SU-DHL-6 (cell line): ENCODE results near the gene MARCHF10.

Source experiments
- H2AFZ ChIP-seq: fragments of 200-600 bp; sonication (generic); 2 replicates; pipeline ENCODE4 v1.6.1; 2014; ENCODE audit warnings: low read depth, mild to moderate bottlenecking, moderate library complexity, mixed read lengths, antibody characterized with exemption, low read length; ENCODE audit not compliant: severe bottlenecking
- H3F3A ChIP-seq: fragments of 200-600 bp; shearing (Covaris generic); 2 replicates; pipeline ENCODE4 v1.6.0; 2016; ENCODE audit warnings: antibody characterized with exemption, mild to moderate bottlenecking; ENCODE audit not compliant: insufficient read depth
- H3K27ac ChIP-seq: fragments of 200-600 bp; sonication (generic); 2 replicates; pipeline ENCODE4 v1.5.1; 2016; ENCODE audit warnings: low read depth, mild to moderate bottlenecking, low read length, moderate library complexity, mixed read lengths
- H3K27me3 ChIP-seq: fragments of 200-600 bp; sonication (generic), shearing (Covaris generic); 2 replicates; pipeline ENCODE4 v1.6.0; 2014; ENCODE audit warnings: mild to moderate bottlenecking, low read length
- H3K36me3 ChIP-seq: fragments of 200-600 bp; sonication (generic); 2 replicates; pipeline ENCODE4 v1.6.1; 2014; ENCODE audit warnings: mild to moderate bottlenecking, low read length, mixed read lengths
- H3K4me2 ChIP-seq: fragments of 300-600, 200-600 bp; shearing (Covaris generic), sonication (generic); 2 replicates; pipeline ENCODE4 v1.6.0; 2014; ENCODE audit warnings: low read length, low read depth, mild to moderate bottlenecking; ENCODE audit not compliant: poor library complexity, severe bottlenecking
- H3K4me3 ChIP-seq: fragments of 200-600 bp; sonication (generic); 2 replicates; pipeline ENCODE4 v1.5.1; 2014; ENCODE audit warnings: antibody characterized with exemption, low read length, mild to moderate bottlenecking, mixed read lengths; ENCODE audit not compliant: insufficient read depth, poor library complexity, severe bottlenecking
- H3K79me2 ChIP-seq: fragments of 200-600 bp; sonication (generic); 2 replicates; pipeline ENCODE4 v1.6.1; 2014; ENCODE audit warnings: mild to moderate bottlenecking, low read length, moderate library complexity; ENCODE audit not compliant: insufficient read depth
- H3K9ac ChIP-seq: fragments of 200-600 bp; sonication (generic); 2 replicates; pipeline ENCODE4 v1.7.0; 2014; ENCODE audit warnings: mild to moderate bottlenecking, low read length
- H3K9me2 ChIP-seq: fragments of 200-600 bp; sonication (generic); replicated peaks from 2 replicates; pipeline ENCODE4 v1.6.1; 2014; ENCODE audit warnings: low read length; ENCODE audit not compliant: insufficient read depth
- H3K9me3 ChIP-seq: fragments of 200-600 bp; sonication (generic); 2 replicates; pipeline ENCODE4 v1.6.1; 2014; ENCODE audit warnings: low read length, mixed read lengths; ENCODE audit not compliant: insufficient read depth
- H4K20me1 ChIP-seq: fragments of 200-600 bp; sonication (generic); 2 replicates; pipeline ENCODE4 v1.6.1; 2014; ENCODE audit warnings: low read depth, mild to moderate bottlenecking, antibody characterized with exemption, low read length, moderate library complexity, mixed read lengths
- EZH2phosphoT487 ChIP-seq: fragments of 200-600 bp; sonication (generic), shearing (Covaris generic); conservative IDR thresholded peaks from 2 replicates; pipeline ENCODE4 v1.6.1; 2018; ENCODE audit warnings: mild to moderate bottlenecking, antibody characterized with exemption, low read length, moderate library complexity, mixed read lengths
- TF ChIP-seq, protein P1 (sequence below): fragments of 200-600 bp; sonication (generic); IDR thresholded peaks from one replicate; pipeline ENCODE4 v1.5.1; 2017; ENCODE audit warnings: antibody characterized with exemption, mild to moderate bottlenecking, low read length, moderate library complexity; ENCODE audit not compliant: insufficient read depth, poor library complexity, severe bottlenecking

The MARCHF10 gene

DNA sequence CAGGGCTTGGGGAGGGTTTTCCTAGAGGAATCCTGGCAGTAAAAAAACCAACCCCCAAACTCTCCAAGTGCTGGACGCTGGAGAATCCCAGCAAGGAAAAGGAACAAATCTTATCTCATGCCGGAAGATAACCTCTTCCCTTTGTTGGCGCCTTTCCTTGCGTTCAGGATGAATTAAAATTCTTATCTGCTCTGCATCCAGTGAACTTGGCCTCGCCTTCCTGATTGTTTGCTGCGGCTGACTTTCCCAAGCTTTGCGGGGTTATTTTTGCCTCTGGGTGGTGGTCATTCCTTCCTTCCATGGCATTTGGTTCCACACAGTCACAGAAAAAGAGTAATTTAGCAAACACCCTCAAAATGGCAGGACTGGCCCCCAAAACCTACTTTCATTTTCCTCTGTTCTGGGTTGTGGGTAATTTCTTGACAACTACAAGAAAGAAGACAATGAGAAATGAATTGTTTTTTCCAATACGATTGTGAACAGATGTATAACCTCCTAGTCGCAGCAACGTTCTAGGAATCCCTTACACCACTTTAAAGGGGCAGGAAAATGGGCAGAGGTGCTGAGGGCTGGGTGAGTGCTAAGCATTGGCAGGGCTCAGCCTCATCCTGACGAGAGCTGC lies 102.8 kb downstream of the MARCHF10 start:
- TF ChIP-seq EZH2phosphoT487 = no peak
- TF ChIP-seq, protein P1, sequence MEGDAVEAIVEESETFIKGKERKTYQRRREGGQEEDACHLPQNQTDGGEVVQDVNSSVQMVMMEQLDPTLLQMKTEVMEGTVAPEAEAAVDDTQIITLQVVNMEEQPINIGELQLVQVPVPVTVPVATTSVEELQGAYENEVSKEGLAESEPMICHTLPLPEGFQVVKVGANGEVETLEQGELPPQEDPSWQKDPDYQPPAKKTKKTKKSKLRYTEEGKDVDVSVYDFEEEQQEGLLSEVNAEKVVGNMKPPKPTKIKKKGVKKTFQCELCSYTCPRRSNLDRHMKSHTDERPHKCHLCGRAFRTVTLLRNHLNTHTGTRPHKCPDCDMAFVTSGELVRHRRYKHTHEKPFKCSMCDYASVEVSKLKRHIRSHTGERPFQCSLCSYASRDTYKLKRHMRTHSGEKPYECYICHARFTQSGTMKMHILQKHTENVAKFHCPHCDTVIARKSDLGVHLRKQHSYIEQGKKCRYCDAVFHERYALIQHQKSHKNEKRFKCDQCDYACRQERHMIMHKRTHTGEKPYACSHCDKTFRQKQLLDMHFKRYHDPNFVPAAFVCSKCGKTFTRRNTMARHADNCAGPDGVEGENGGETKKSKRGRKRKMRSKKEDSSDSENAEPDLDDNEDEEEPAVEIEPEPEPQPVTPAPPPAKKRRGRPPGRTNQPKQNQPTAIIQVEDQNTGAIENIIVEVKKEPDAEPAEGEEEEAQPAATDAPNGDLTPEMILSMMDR = no peak
- no peaks in the 10 kb centered on the region for H3K9me2 ChIP-seq
- H3K4me2 ChIP-seq = no peak overlapping the region
- no peaks in the 10 kb centered on the region for H3F3A ChIP-seq
- H3K4me3 ChIP-seq = no peak overlapping the region
- no peaks in the 10 kb centered on the region for H3K27me3 ChIP-seq
- H3K36me3 ChIP-seq = no peaks in the 10 kb centered on the region
- no peak overlapping the region for H3K9ac ChIP-seq
- H3K27ac ChIP-seq = no peak overlapping the region
- no peak overlapping the region for H2AFZ ChIP-seq
- H4K20me1 ChIP-seq = no peaks in the 10 kb centered on the region
- H3K79me2 ChIP-seq = no peaks in the 10 kb centered on the region
- no peaks in the 10 kb centered on the region for H3K9me3 ChIP-seq

- Histone ChIP-seq H4K20me1 (no peaks in the 10 kb centered on the region), H3K9me2 (no peaks in the 10 kb centered on the region), H3K36me3 (no peaks in the 10 kb centered on the region), H3K27ac (no peak overlapping the region), H3K4me3 (no peak overlapping the region), H3F3A (no peaks in the 10 kb centered on the region), H3K27me3 (no peaks in the 10 kb centered on the region), H3K9ac (no peak overlapping the region), H3K79me2 (no peaks in the 10 kb centered on the region), H2AFZ (no peak overlapping the region), H3K9me3 (no peaks in the 10 kb centered on the region), H3K4me2 (peak overlapping the region; percentile 17)
- no peak for TF ChIP-seq EZH2phosphoT487
- TF ChIP-seq, protein P1 = no peak
Observed at GRCh38 chr17:62704381-62704971, 103.6 kb downstream of the MARCHF10 start.

DNA sequence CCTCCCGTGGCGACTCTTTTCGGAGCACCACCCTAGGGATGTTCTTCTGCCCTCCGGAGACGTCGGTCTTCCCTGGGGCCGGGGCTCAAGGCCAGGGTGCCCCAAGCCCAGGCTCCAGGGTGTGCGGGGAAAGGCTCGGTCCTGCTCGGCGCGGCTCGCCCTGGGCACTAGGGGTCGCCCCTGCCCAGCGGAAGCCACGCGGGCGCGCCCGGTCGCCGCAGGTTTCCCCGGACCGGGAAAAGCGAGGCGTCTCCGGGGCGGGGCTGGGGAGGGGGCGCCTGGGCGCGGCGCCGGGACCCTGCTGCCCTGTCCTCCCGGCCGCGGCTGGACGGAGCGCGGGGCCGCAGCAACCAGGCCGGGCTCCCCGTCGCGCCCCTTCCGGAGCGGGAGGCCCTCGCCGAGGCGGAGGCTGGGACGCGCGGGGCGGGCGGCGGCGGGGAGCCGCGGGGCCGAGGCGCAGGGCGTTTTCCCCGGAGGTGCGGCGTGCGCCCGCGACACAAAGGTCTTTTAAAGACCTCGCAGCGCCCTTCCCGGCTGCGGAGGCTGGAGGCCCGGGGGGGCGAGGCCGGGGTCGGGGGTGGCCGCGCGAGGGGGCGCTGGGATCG lies 104.2 kb downstream of the MARCHF10 start:
- Histone ChIP-seq H3K27ac (no peak overlapping the region), H3K9me2 (no peaks in the 10 kb centered on the region), H3K27me3 (no peaks in the 10 kb centered on the region), H3K4me2 (peak overlapping the region; percentile 17), H3F3A (no peaks in the 10 kb centered on the region), H3K79me2 (no peaks in the 10 kb centered on the region), H3K36me3 (no peaks in the 10 kb centered on the region), H2AFZ (no peak overlapping the region), H3K4me3 (no peak overlapping the region), H4K20me1 (no peaks in the 10 kb centered on the region), H3K9ac (no peak overlapping the region), H3K9me3 (no peaks in the 10 kb centered on the region)
- TF ChIP-seq EZH2phosphoT487 = no peak
- TF ChIP-seq, protein P1 = peak; percentile 42
